HG03103 (cell line): ENCODE measurements around the gene VPS45.
"Not testable (repeated sequence)": the region's sequence is repeated elsewhere in the genome, so short reads cannot be mapped to it uniquely, and the experiment has no call there.

Experiments used
- ATAC-seq: cut with Tn5 transposase; IDR thresholded peaks from one replicate; pipeline ENCODE4 v1.9.1; 2021; ENCODE audit warnings: low read depth; ENCODE audit not compliant: unreplicated experiment

VPS45 gene

DNA sequence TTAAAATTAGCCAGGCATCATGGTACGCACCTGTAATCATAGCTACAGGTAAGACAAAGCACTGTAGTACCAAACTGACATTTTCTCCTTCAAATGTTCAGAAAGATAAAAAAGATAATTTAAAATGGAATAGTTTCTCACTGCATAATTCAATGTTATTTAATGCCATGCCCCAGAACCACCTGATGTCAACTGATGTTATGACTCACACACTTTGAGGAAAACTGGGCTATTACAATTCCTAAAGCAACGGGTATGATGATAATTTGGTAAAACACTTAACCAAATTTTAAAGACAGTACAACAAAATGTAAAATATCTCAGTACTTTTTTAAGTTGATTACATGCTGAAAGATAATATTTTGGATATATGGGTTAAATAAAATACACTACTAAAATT is 59.2 kb downstream of the VPS45 start:
- ATAC-seq = no peak

- no peak for ATAC-seq
Measured at GRCh38 chr1:150127464-150127863, 59.9 kb downstream of the VPS45 start.

DNA sequence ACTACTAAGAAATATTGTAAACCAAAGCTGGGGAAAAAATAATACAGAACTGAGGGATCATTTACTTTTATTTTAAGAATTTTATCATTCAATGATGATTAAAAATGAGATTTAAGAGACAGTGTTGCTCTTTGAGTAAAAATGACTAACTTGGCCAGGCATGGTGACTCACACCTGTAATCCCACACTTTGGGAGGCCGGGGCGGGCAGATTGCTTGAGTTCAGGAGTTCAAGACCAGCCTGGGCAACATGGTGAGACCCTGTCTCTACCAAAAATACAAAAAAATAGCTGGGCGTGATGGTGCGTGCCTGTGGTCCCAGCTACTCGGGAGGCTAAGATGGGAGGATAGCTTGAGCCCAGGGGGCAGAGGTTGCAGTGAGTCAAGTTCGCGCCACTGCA is 60.3 kb downstream of the VPS45 start:
- ATAC-seq = no peak

DNA sequence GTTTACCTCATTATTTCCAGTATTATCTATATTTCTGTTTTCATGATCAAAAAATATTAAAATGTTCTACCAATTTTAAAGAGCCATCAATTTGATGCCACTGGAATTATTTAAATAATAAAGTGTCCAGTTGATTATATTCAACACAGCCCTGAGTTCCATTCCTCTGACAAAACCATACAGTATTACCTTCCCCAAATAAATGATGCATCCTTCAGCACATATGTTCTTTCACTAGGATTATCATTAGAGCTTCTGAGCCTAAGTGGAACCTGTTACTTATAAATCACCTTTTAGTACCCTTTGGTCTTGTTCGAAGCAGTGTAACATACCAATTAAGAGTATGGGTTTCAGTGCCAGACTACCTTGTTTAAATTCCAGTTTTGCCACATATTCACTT is 64.8 kb downstream of the VPS45 start:
- ATAC-seq = no peak

GRCh38 chr1:150134537-150134936 is 67.0 kb downstream of the VPS45 start:
- ATAC-seq = no peak

- not testable (repeated sequence) for ATAC-seq
Measured at GRCh38 chr1:150135400-150135799, 67.8 kb downstream of the VPS45 start.

GRCh38 chr1:150138044-150138443 is 70.5 kb downstream of the VPS45 start:
- ATAC-seq = no peak

DNA sequence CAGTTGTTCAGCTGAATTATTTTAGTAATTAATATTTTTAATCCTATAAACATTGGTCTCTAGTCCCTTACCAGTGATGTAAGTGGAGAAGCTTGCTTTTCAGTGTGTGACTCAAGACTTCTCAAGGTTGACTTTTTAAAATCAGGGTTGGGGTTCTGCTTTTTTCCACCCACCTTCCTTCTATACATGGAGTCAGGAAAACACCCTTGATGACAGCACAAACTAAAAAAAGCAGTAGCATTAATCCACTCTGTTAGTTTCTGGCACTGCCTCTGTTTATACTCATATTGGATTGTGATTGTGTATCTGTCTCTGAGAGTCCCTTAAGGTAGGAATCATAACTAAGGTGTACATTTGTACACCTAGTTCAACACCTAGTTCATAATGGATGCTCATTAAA is 73.9 kb downstream of the VPS45 start:
- ATAC-seq = no peak

- no peak for ATAC-seq
Measured at GRCh38 chr1:150142083-150142482, 74.5 kb downstream of the VPS45 start.

DNA sequence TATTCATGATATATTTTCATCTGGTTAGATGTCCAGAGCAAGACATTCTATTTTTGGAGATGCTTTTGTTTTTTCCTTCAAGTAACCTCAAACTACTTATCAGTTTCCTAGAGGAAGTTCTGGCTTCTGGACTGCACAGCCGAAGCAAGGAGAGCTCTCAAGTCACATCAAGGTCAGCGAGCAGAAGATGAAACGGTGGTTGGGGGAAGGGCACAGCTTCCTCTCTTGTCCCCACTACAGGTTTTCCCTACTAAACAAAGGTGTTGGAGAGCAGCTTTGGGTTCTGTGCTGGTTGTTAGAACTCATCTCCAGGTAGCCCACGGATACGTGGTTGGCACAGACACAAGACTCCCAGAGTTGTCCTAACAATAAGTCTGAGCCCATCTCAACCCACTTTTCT is 77.0 kb downstream of the VPS45 start:
- no peak for ATAC-seq

- not testable (repeated sequence) for ATAC-seq
Measured at GRCh38 chr1:150146016-150146415, 78.4 kb downstream of the VPS45 start.

DNA sequence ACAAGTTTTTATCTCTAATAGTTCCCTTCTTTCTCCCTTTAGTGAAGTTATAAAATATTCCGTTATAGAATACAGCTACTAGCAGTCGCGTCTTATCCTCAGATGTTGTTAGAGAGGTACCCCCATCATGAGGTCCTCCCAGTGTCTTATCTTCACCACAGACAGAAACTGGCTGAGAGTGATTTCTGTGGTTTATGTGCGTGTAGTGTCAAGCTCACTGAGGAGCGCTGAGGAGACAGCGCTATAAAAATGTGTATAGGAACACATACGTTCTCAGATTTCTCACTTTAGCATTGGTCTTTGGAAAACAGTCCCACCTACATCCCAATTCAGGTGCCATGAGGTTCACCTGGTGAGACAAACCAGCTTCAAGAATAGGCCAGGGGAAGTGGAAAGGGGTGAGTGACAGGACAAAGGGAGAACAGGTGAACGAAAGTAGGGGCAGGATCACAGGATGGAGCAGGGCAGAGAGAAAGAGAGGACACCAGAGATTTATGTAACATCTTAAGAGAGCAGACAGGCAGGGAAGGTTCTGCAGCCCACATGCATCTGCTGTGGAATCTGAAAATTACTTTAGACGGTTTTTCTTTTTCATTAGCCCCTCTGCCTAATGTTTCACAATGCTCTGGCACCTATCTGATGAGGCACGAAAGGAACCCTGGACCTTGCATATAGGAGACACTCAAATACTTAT is 79.4 kb downstream of the VPS45 start:
- no peak for ATAC-seq

DNA sequence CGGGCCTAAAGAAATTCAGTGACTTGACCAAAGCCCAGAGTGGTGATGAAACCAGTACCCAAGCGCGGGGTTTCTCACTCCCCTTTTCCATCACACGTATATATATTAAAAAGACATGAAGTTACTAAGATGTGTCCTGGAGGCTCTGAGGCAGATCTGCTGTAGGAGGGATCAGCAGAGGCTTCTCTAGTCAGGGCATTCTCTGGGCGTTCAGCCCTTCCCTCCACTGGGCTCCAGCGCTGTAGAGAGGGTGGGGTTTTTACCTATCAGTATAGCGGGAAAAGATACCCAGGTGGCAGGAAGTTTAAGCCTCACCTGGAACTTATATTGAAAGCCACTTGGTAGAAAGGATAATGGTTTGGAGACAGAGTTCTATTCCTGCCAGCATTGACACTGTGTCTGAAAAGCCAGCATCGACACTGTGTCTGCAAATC is 81.3 kb downstream of the VPS45 start:
- no peak for ATAC-seq

DNA sequence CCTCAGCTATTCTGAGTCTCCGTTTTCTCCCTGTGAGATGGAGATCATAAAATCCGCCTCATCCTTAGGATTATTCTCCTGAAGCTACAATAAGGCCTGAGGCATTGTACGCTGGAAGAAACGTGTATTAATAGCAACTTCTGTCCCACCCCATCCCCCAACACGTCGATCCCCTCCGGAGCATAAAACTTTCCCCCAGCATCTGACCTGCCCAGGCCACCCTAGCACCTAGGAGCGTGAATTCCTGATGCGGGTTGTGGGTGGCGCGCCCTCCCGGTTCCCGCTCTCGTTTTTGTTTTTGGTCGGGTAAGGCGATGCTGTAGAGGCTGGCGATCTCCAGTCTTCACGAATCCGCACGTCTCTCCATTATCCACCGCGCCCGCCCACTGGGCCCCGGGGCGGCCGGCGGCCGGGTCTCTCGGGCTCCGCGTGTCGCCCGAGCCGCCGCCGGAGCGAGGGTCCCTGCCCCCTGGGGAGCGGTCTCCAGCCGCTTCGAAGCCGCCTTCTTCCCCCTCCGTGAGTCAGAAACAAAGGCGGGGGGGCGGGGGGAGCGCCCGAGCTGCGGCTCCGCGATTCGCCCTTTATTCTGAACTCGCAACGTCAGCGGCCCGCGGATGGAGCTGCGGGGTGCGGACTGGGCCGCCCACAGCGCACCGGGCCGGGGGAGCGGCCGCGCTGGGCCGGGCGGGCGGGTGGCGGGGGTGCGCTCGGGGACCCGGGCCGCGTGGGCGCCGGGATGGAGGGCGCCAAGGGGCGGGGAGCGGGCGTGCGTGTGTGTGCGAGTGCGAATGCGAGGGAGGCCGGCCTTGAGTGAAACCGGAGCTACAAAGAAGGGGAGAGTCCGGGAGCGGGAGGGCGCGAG is 81.9 kb downstream of the VPS45 start, which contains the start of gene PLEKHO1:
PLEKHO1 (plus strand) TSS at position 646 of the 862 bp plus-strand sequence. CDS start 342 bp downstream, outside the sequence.
- no peak for ATAC-seq

- no peak for ATAC-seq
Measured at GRCh38 chr1:150150133-150151021, 82.8 kb downstream of the VPS45 start.

GRCh38 chr1:150151291-150152181 is 84.0 kb downstream of the VPS45 start:
- ATAC-seq = no peak

- no peak for ATAC-seq
Measured at GRCh38 chr1:150152182-150152536, 84.6 kb downstream of the VPS45 start.

DNA sequence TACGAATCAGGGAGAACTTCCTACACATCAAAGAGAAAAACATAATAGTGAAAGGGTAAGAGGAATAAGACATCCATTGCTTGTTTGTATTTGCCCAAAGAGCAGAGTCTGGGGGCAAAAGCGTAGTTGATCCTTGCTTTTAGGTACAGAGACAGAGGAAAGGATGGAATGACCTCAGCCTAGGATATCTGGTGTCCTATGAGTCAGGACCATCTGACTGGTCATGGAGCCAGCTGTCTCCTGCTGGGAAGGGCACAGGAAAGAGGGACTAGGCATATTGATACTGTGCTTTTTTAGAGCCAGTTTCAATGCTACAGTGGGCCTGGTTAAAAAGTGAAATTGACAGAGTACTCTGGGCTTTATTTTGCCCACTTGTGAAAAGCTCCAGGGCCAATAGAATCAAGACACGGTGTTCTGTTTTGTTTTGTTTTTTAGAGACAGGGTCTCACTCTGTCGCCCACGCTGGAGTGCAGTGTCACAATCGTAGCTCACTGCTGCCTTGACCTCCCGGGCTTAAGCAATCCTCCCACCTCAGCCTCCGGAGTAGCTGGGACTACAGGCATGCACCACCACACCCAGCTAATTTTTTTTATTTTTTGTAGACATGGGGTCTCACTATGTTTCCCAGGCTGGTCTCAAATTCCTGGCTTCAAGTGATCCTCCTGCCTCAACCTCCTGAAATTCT is 85.3 kb downstream of the VPS45 start:
- ATAC-seq = no peak

DNA sequence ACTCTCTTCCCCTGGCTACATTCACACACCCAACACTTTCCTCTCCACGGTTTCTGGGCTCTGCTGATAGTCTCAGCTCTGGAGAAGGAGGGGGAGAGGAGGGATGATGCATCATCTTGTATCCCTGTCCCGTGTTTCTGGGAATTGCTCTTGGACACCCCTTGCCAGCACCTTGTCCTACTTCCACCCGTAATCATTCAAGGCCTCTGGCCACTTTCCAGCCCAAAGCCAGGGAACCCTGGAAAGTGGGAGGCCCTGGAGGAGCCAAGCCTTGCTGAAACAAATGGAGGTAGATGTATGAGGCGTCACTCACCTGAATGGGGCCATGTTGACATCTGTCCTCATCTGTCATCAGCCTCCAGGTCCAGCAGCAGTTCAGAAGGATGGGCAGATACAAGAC is 86.6 kb downstream of the VPS45 start:
- no peak for ATAC-seq
